ENCODE results near the gene TMEM106B.

TMEM106B gene

DNA sequence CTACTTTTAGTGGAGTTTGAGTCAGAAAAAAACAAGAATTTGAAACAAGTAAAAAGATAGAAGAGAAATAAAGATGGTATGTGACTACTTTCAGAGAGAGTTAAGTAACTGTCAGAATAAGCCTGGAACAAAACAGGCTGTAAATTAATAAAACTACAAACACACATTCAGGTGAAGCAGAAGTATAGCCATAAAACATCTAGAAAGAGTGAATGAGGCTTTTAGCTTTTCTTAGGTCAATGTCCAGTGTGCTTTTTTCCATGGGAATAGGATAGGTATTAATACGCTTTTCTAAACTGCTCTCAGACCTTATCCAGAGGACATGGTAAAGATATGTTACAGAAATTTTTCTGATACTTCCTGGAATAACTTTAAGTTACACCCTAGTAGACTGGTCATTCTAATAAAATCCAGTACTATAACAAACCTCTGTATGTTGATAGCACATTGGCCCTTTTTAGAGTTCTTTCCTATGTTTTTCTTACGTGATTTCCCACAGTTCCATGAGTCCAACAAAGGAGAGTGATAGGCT is 23.3 kb downstream of the TMEM106B start:
- Histone ChIP-seq H3K27me3 (ENCODE audit: insufficient read depth, poor library complexity, severe bottlenecking) (no peaks in the 10 kb centered on the region), H3K27ac (replicated peaks) (no peak overlapping the region), H3K4me3 (replicated peaks; ENCODE audit: insufficient read depth, low read length) (no peak overlapping the region)
- DNase-seq (ENCODE audit: low read depth in 1 of 2, low spot score in 1 of 2), result no peak
- no peak for TF ChIP-seq POLR2AphosphoS5 (IDR thresholded peaks at IDR 0.05; ENCODE audit: low read depth)
- no peak for TF ChIP-seq CTCF (IDR thresholded peaks at IDR 0.05; ENCODE audit: insufficient read depth, low read length)
- no peak for TF ChIP-seq SPI1 (IDR thresholded peaks at IDR 0.05; ENCODE audit: borderline replicate concordance, low read depth)
- no peak for TF ChIP-seq REST (IDR thresholded peaks at IDR 0.05; ENCODE audit: insufficient replicate concordance, low read depth)
- no peak for TF ChIP-seq GABPA (IDR thresholded peaks at IDR 0.05; ENCODE audit: low read depth)

DNA sequence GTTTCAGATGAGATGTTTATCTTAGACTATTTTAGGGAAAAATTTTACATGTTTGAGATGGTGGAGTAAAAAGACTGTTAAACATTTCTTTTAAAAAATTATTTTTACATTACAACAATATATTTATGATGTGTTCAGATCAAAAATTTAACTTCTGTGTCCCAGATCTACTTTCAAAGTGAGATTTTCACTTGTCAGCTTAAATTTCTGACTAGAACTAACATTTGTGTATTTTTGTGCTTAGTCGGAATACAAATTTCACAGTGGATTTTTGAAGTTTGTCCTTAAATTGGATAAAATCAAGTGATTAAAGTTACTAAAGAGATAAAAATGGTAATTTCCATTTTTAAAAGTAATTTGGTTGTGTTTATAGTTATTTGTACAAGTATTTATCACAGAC is 24.9 kb downstream of the TMEM106B start:
- H3K27ac ChIP-seq (replicated peaks), result no peak overlapping the region
- no peak for DNase-seq (ENCODE audit: low read depth in 1 of 2, low spot score in 1 of 2)
- H3K27me3 ChIP-seq (ENCODE audit: insufficient read depth, poor library complexity, severe bottlenecking), result no peaks in the 10 kb centered on the region
- TF ChIP-seq SPI1 (IDR thresholded peaks at IDR 0.05; ENCODE audit: borderline replicate concordance, low read depth) (no peak), CTCF (IDR thresholded peaks at IDR 0.05; ENCODE audit: insufficient read depth, low read length) (no peak), REST (IDR thresholded peaks at IDR 0.05; ENCODE audit: insufficient replicate concordance, low read depth) (no peak)
- H3K4me3 ChIP-seq (replicated peaks; ENCODE audit: insufficient read depth, low read length), result no peak overlapping the region

GRCh38 chr7:12237007-12237406 is 25.9 kb downstream of the TMEM106B start:
- no peak overlapping the region for H3K4me3 ChIP-seq (replicated peaks; ENCODE audit: insufficient read depth, low read length)
- no peak for TF ChIP-seq POLR2AphosphoS5 (IDR thresholded peaks at IDR 0.05; ENCODE audit: low read depth)
- no peak for TF ChIP-seq SPI1 (IDR thresholded peaks at IDR 0.05; ENCODE audit: borderline replicate concordance, low read depth)
- TF ChIP-seq GABPA (IDR thresholded peaks at IDR 0.05; ENCODE audit: low read depth), result no peak
- no peak for TF ChIP-seq REST (IDR thresholded peaks at IDR 0.05; ENCODE audit: insufficient replicate concordance, low read depth)
- no peak for TF ChIP-seq CTCF (IDR thresholded peaks at IDR 0.05; ENCODE audit: insufficient read depth, low read length)
- H3K27me3 ChIP-seq (ENCODE audit: insufficient read depth, poor library complexity, severe bottlenecking), result no peaks in the 10 kb centered on the region
- no peak for DNase-seq (ENCODE audit: low read depth in 1 of 2, low spot score in 1 of 2)
- H3K27ac ChIP-seq (replicated peaks), result no peak overlapping the region
